ENCODE data around the gene P3H4.

Gene P3H4

DNA sequence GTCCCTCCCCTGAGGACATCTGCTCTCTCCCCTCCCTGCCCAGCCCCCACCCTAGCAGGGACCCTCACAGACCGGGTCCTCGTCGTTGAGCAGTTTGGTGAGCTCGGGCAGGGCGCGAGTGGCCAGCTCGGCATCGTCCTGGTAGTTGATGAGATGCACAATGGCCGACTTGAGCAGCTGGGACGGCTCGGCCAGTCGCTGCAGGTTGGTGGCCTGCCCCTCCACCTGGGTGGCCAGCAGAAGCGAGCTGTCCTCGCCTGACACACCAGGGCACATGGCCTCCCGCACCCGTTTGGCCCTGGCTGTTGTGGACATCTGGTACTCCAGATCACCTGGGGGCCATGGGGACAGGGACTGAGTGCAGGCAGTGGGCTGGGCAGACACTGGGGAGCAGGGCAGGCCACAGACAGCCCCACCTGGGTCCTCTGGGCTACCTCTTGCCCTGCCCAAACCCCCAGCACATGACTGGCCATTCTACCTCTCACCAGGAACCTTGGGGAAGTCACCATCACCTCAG lies 42.3 kb downstream of the P3H4 start:
- DNase-seq, result no peak

DNA sequence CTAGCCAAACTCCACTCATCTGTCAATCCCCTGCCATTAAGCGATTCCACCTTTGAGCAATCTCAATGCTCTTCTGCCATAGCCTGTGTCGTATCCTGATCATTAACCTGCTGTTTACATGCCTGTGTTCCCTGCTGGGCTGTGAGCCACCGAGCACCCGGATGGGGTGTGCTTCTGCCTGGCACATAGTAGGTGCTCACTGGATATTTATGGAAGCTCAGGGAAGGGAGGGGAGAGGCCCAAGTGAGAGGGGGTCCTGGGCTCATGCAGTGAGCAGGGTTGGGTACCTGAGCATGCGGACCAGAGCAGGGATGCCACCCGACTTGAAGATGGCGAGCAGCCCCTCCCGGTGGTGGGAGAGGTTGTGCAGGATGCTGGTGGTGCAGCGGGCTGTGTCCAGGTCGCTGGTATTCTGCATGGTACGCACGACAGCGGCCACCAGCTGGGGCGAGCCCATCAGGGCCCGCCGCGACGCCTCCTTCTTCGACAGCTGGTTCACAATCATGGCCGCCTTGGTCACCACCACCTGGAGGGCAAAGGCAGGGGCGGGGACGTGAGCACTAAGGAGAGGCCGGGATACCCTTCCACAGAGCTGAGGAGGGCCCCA lies 43.0 kb downstream of the P3H4 start:
- no peak for DNase-seq

DNA sequence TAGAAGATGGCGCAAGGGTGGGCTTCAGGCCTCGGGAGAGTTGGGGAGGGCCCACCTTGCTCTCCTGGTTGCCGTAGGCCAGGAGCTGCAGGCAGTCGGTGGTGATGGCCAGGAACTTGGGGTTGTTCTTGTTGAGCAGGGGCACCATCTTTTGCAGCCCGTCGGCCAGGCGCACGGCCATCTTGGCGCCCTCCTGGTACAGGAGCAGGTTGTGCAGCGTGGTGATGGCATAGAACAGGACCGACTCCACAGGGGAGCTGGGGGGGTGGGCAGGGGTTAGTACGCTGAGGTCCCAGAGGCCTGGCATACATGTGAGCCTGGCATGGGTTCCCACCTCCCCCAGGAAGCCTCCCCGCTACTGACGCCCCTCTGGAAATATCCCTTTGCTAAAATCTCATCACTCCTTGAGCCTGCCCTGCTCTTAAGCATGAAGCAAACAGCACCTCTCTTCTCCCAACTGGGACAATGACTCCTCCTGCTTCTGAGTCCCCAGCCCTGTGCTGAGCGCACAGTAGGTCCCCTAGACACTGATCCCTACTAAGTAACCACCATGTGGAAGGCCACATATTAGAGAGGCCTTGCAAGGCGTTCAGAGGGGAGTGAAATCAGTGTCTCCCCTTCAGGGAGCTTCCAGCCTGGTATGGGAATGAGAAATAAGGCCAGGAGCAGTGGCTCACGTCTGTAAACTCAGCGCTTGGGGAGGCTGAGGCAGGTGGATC lies 44.3 kb downstream of the P3H4 start:
- no peak for DNase-seq

DNA sequence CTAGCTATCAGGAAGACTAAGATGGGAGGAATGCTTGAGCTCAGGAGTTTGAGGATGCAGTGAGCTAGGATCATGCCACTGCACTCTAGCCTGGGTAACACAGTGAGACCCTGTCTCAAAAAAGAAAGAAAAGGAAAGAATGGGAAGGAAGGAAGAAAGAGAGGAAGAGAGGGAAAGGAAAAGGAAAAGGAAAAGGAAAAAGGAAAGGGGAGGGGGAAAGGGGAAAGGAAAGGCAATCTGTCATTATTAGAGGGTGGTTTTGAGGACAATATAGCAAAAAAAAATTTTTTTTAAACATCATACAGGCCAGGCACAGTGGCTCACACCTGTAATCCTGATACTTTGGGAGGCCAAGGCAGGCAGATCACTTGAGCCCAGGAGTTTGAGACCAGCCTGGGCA lies 45.6 kb downstream of the P3H4 start:
- DNase-seq, result no peak

DNA sequence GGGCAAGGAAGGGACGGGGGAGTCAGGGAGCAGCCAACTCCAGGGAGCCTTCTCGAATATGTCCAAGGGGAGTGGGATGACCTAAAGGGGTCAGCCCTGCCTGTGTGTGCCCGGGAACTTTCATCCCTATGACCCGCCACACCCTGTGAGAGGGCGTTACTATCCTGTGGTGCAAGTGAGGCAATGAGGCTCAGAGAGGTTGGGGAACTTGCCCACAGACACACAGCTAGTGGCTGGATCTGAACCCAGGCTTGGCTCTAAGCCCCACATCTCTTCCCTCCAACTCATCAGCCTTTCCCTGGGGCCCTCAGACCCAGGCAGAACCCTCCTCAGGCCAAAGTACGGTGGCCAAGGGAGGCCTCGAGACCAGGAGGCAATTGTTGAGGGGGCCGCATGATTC lies 48.4 kb downstream of the P3H4 start:
- DNase-seq, result no peak

DNA sequence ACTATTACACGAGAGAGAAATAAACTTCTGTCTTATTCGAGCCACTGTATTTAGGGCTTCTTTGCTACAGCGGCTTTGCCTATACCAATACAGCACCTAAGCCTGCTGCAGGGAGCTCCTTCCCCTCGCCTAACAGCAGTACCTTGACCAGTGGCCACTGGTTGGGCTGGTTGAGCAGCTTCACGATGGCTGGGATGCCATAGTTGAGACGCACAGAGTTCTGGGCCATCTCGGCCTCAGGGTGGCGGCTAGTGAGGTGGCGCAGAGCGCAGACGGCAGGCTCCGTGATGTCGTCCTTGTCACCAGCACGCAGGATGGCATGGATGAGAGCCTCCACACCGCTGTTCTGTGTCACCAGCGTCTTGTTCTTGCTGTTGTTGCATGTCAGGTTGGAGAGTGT lies 48.9 kb downstream of the P3H4 start:
- no peak for DNase-seq

DNA sequence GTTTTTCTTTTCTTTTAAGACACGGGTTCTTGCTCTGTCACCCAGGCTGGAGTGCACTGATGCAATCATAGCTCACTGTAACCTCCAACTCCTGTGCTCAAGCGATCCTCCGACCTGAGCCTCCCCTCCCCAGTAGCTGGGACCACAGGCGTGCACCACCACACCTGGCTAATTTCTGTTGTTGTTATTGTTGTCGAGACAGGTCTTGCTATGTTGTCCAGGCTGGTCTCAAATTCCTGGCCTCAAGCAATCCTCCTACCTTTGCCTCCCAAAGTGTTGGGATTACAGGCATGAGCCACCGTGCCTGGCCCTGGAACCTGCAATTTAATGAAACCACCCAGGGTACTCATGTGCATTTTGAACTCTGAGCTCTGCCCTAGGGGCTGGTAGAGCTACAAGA lies 49.4 kb downstream of the P3H4 start:
- no peak for DNase-seq

DNA sequence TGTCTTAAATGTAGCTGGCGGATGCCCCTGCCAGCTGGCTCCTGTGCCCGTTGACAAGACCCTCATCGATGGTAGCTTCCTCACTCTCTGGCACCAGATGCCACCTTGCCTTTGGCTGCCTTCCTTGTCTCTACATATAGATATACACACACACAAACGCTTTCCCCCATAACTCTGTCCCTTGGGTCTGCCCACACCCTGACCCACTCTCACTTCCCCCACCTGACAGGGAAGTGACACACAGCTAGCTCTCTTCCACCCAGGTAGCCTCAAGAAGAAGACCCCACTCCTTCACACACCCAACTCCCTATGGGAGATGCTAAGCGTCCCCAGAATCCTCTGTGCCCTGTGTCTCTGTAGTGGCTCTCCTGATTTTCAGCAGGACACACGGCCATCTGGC lies 50.9 kb downstream of the P3H4 start:
- no peak for DNase-seq

DNA sequence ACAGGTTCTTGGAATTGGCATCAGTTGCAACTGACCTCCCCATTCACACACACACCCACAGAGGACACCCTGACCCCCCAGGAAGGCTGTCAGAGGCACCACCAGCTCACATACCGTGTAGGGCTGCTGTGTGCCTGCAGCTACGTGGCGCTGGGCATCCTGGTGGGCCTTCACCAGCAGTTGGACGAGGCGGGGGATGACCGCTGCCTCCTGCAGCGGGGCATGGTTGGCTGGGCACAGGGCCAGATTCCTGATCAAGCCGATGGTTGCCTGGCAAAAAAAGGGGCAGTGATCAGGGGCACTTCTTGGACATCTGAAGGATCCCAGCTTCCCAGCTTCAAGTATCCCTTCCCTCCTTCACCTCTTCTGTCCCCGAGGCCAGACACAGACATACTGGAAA lies 53.1 kb downstream of the P3H4 start:
- DNase-seq, result no peak

DNA sequence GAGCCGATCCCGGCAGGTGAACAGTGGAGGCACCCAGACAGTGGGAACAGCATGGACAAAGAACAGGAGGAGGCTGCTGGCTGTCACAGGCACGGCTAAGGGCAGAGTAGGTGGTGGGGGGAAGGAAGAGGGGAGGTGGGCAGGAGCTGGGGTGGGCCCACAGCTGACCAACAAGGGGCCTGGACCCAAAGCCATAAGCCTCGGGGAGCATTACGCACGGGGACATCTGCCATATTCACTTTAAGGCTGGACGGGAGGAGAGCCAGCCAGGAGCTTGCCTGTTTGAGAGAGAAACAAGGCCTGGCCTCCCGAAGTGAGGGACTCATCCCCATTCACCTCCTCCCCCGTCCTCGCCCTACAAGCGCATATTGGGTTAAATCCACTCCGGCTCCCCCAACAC lies 57.7 kb downstream of the P3H4 start:
- no peak for DNase-seq

Data from effector CD4-positive, alpha-beta T cell (primary cell).